COLO829 (cell line): ENCODE results near the gene LBHD1.
"Not testable (repeated sequence)": the region's sequence is repeated elsewhere in the genome, so short reads cannot be mapped to it uniquely, and the experiment has no call there.

ENCODE experiments used
- DNase-seq: peaks from one replicate; pipeline ENCODE4 v3.0.0; 2012; ENCODE audit warnings: low spot score

LBHD1 gene

GRCh38 chr11:62693624-62694023 lies 21.6 kb upstream of the LBHD1 start:
- DNase-seq = not testable (repeated sequence)

- DNase-seq = no peak
These were observed 17.5 kb upstream of the LBHD1 start, which contains the start of gene LRRN4CL for GRCh38 chr11:62689421-62690183. Gene LRRN4CL (minus strand): TSS chr11:62689530. CDS start chr11:62688508, 1,022 bp downstream.

GRCh38 chr11:62688491-62688890 lies 16.4 kb upstream of the LBHD1 start:
- no peak for DNase-seq

- DNase-seq = no peak
These were observed 15.7 kb upstream of the LBHD1 start for GRCh38 chr11:62687508-62688396.

DNA sequence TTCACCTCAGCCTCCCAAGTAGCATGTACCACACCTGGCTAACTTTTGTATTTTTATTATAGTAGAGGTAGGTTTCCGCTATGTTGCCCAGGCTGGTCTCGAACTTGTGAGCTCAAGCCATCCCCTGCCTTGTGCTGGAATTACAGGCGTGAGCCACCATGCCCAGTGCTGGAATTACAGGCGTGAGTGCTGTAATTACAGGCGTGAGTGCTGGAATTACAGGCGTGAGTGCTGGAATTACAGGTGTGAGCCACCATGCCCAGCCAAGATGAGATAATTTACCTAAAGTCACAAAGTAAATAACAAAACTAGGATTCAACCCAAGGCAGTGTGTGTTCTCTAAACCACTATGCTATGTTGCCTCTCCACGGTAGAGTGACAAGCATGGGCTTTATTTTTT lies 10.5 kb upstream of the LBHD1 start:
- no peak for DNase-seq

- peak; percentile 79 for DNase-seq
These were observed 8.8 kb upstream of the LBHD1 start for GRCh38 chr11:62680825-62681240.

- DNase-seq = peak; percentile 90
These were observed 7.0 kb upstream of the LBHD1 start, which contains the start of gene UBXN1 for GRCh38 chr11:62678770-62679696. Gene UBXN1 (minus strand): TSS chr11:62679073. CDS start chr11:62678923, 150 bp downstream.

GRCh38 chr11:62678433-62678769 lies 6.3 kb upstream of the LBHD1 start:
- DNase-seq = no peak

DNA sequence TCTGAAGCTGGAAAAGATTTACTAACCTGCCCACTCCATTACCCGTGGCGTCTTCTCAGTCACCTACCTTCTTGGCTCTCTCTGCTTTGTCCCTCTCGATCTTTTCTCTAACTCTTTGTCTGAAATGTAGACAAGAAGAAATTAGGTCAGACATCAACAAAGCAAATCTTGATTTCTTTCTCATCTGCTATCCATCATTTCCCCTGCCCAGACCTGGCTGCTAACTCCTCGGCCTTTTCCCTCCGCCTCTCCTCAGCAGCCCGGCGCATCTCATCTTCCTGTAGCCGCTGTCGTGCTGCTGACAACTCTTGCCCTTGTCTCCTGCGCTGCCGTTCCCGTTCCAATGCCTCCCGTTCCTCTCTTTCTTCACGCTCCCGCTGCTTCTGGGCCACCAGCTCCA lies 5.6 kb upstream of the LBHD1 start:
- DNase-seq = no peak

GRCh38 chr11:62677156-62677555 lies 5.1 kb upstream of the LBHD1 start:
- no peak for DNase-seq

- DNase-seq = no peak
These were observed 4.6 kb upstream of the LBHD1 start for GRCh38 chr11:62676698-62677097.

- not testable (repeated sequence) for DNase-seq
These were observed 3.3 kb upstream of the LBHD1 start for GRCh38 chr11:62675415-62675814.

GRCh38 chr11:62673196-62673525 lies 1.1 kb upstream of the LBHD1 start:
- no peak for DNase-seq

DNA sequence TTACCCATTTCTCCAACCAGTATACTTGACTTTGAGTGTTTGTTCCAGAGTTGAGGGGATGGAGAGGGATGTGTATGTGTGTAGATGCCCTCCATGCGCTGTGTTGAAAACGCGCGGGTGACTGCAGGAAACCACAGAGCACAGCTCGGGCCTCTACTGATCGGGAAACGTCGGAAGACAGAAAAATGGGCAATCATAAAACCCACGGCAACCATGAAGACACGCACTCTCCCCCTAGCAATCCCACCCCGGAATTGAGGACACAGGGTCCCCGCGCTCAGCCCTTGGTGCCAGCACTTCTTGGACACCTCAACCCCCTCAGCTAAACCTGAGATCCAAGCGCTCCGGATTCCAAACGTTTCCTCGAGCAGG lies 845 bp downstream of the LBHD1 start:
- no peak for DNase-seq

DNA sequence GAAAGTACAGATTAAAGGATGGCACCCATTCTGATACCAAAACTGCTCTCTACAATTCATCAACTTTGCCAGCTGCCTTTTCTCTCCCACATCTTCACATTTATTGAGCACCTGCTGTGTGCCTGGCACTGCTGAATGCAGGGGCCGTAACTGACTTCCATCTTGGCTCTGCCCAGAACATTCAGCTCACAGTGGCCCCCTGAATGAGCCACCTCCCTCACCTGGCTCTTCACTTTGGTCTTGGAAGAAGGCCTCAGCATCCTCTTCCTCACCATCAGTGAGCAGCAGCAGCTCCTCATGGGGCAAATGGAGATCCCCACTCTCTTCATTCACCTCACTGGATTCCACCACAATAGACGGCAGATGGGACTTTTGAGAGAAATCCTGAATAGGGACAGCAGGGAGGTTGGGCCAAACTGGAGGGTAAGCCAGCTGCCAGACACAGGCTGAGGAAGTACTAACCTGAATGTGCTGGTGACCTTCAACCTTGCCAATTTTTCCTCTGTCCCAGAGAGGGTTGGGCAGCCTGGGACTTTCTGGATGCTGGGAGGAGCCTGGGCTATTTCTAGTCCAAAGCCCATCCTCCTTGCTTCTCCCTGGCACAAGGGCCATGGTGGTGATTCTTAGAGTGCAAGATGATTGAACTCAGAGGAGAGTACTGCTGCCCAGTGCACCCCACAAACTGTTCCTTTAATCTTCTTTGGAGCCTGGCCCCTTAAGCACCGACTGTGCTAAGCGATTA lies 2.5 kb downstream of the LBHD1 start:
- no peak for DNase-seq

DNA sequence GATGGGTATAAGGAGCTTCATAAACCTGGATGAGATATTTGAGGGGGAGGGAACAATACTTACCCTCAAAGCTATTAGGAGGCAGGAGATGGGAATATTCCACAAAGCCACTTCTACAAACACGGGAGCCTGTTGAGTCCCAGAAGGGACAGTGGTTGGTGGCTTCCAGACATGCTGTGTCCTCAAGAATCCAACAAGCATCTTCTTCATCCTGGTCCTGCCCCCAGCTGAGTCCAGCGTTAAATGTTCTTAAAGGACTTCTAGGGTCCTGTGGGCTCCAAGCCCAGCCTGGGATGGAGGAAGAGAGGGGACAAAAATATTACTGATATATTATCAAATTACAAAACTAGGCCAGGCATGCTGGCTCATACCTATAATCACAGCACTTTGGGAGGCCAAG lies 4.6 kb downstream of the LBHD1 start:
- no peak for DNase-seq

- no peak for DNase-seq
These were observed 5.7 kb downstream of the LBHD1 start for GRCh38 chr11:62666259-62666926.

- DNase-seq = no peak
These were observed 6.3 kb downstream of the LBHD1 start for GRCh38 chr11:62665599-62666258.

DNA sequence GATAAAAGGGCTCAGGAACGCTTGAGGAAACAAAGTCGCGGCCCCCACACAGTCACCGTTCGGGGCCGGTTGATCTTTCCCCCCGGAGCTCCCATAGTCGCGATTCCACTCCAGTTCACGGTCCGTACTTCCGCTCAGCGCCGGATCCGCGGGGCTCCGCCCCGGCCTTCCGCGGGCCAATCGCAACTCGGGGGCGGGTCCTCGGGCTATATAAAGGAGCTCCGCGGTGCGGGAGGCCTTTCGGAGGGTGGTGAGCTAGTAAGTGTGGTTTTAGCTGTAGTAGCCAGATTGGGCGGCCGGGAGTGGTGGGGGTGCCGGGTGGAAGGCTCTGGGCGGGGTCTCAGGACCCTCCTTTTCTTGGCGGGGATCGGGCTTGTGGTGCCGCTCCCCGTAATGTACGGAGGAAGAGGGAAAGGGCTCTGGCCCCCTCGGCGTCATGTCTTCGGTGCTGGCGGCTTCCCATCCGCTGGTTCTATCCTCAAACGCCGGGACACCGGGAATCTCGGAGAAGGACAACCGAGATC lies 6.9 kb downstream of the LBHD1 start, which contains the start of the genes C11orf98 and CSKMT:
Gene C11orf98 (minus strand): TSS at position 136 of the 524 bp plus-strand sequence. CDS start 41 bp downstream, at position 95.
Gene CSKMT (plus strand): TSS at position 238 of the 524 bp plus-strand sequence. CDS start 568 bp downstream, outside the sequence.
- peak; percentile 93 for DNase-seq
